GM18951 (cell line): Measurements from ENCODE around the gene RSU1.

Experiments
- POLR2A ChIP-seq: IDR thresholded peaks from 4 replicates; pipeline ENCODE4 v1.6.1; 2011; ENCODE audit warnings: mild to moderate bottlenecking; ENCODE audit not compliant: insufficient read length, insufficient read depth; ENCODE audit errors: extremely low read depth
- in situ Hi-C: fragments of 300-500 bp; cut with MboI; formaldehyde crosslinking; loops from one replicate; pipeline ENCODE4 v1.12.0; 2022; ENCODE audit warnings: low sequenced_read_pairs, mixed read lengths, inconsistent platforms; ENCODE audit not compliant: unreplicated experiment

The RSU1 gene

GRCh38 chr10:16559236-16559773, 257.9 kb downstream of the RSU1 start:
- no peak for TF ChIP-seq POLR2A
- in situ Hi-C loops = no loop called here

- in situ Hi-C loops = loop anchor here (25.0 kb wide), 1 partner anchor 661 kb away; no protein-coding TSS in a partner anchor
- TF ChIP-seq POLR2A = no peak
Measured at GRCh38 chr10:16547973-16548372, 269.3 kb downstream of the RSU1 start.

- in situ Hi-C loops = loop anchor here (25.0 kb wide), 1 partner anchor 658 kb away; no protein-coding TSS in a partner anchor
- no peak for TF ChIP-seq POLR2A
Measured at GRCh38 chr10:16545116-16545736, 272.0 kb downstream of the RSU1 start.

- in situ Hi-C loops = loop anchor here (25.0 kb wide), 1 partner anchor 657 kb away; no protein-coding TSS in a partner anchor
- TF ChIP-seq POLR2A = no peak
Measured at GRCh38 chr10:16544591-16544990, 272.6 kb downstream of the RSU1 start.

GRCh38 chr10:16544099-16544498, 273.1 kb downstream of the RSU1 start:
- no peak for TF ChIP-seq POLR2A
- in situ Hi-C loops = loop anchor here (25.0 kb wide), 1 partner anchor 657 kb away; no protein-coding TSS in a partner anchor
